HCT116 (cell line): ENCODE measurements around the gene CACNA1E. TPM values are rescaled to one million over a fixed set of nuclear protein-coding genes. Genes with fewer than 3 reads are reported as not detected.

ENCODE experiments used
- ATAC-seq: fragments of 200-7000 bp; cut with Tn5 transposase; 2 replicates; pipeline ENCODE4 v1.9.1; 2020; ENCODE audit warnings: mild to moderate bottlenecking, moderate library complexity
- BruUV-seq: library from RNA; stranded (reverse); fragments of 400-500 nt; replicated peaks from 2 replicates; lab custom pipeline; 2021; lab: Mats Ljungman, UMichigan
- CTCF ChIA-PET: fragments of 300-600 bp; sonication (Branson Sonifier 250); formaldehyde crosslinking; loops from one replicate; lab custom pipeline; 2021; ENCODE audit warnings: antibody characterized with exemption; lab: Charles Lee
- POLR2A ChIA-PET: fragments of 300-600, 350-600 bp; sonication (Branson Sonifier 250); formaldehyde crosslinking; loops from one replicate; lab custom pipeline; 2021; ENCODE audit warnings: antibody characterized with exemption; lab: Charles Lee
- RAD21 ChIA-PET, 2 experiments: fragments of 300-600 bp; sonication (Branson Sonifier 250); formaldehyde crosslinking; loops; one replicate each; lab custom pipeline; 2023; ENCODE audit warnings: low total read pairs in 2 of 2; ENCODE audit not compliant: uncharacterized antibody in 2 of 2, unreplicated experiment in 2 of 2, low non-redundant PET in 1 of 2; lab: Charles Lee
- DNase-seq: peaks from one replicate; pipeline ENCODE4 v3.0.0-alpha.2; 2010; ENCODE audit warnings: low read depth, low spot score
- H2AFZ ChIP-seq: fragments of 200-600 bp; shearing (Covaris generic), sonication (generic); 2 replicates; pipeline ENCODE4 v1.6.1; 2017; ENCODE audit warnings: low read depth, mixed run types, mixed read lengths, antibody characterized with exemption, low read length; ENCODE audit not compliant: poor library complexity, severe bottlenecking
- H3K27ac ChIP-seq: 2 replicates; pipeline ENCODE4 v1.5.1; 2012; ENCODE audit warnings: low read depth, low read length
- H3K27me3 ChIP-seq: fragments of 200-600 bp; sonication (generic); 2 replicates; pipeline ENCODE4 v1.6.1; 2016; ENCODE audit warnings: mixed run types, low read length, mixed read lengths; ENCODE audit not compliant: insufficient read depth
- H3K36me3 ChIP-seq, 2 experiments: fragments of 200-500 bp in 1 of 2; fragments of 200-600 bp in 1 of 2; sonication (Bioruptor generic) in 1 of 2; sonication (generic) in 1 of 2; 2 replicates each; pipeline versions ENCODE4 v1.5.1 to v1.6.1; 2014 to 2016; ENCODE audit warnings: low read length in 2 of 2, inconsistent platforms in 1 of 2, mixed read lengths in 1 of 2, mixed run types in 1 of 2; ENCODE audit not compliant: insufficient read depth in 2 of 2, control insufficient read depth in 1 of 2
- H3K4me1 ChIP-seq, 2 experiments: fragments of 200-600 bp in 1 of 2; sonication (generic) in 1 of 2; 2 replicates each; pipeline versions ENCODE4 v1.5.1 to v1.6.1; 2012 to 2017; ENCODE audit warnings: low read length in 2 of 2, inconsistent platforms in 1 of 2, mild to moderate bottlenecking in 1 of 2, mixed read lengths in 1 of 2, mixed run types in 1 of 2, moderate library complexity in 1 of 2; ENCODE audit not compliant: insufficient read depth in 2 of 2, control insufficient read depth in 1 of 2
- H3K4me2 ChIP-seq: fragments of 200-600 bp; sonication (generic); 2 replicates; pipeline ENCODE4 v1.6.1; 2017; ENCODE audit warnings: mixed run types, low read length, mixed read lengths
- H3K4me3 ChIP-seq, 2 experiments: fragments of 200-600 bp in 1 of 2; sonication (generic) in 1 of 2; replicated peaks in 1 of 2; 2 replicates each; pipeline ENCODE4 v1.5.1; 2011 to 2016; ENCODE audit warnings: low read length in 2 of 2, control low read depth in 1 of 2, low read depth in 1 of 2, mild to moderate bottlenecking in 1 of 2, mixed read lengths in 1 of 2, mixed run types in 1 of 2
- H3K79me2 ChIP-seq: fragments of 200-600 bp; sonication (generic); 2 replicates; pipeline ENCODE4 v1.6.1; 2017; ENCODE audit warnings: mild to moderate bottlenecking, mixed run types, low read length, moderate library complexity, mixed read lengths; ENCODE audit not compliant: insufficient read depth
- H3K9ac ChIP-seq: fragments of 200-600 bp; sonication (generic); 2 replicates; pipeline ENCODE4 v1.6.1; 2016; ENCODE audit warnings: low read length, mixed read lengths
- H3K9me2 ChIP-seq: fragments of 200-600 bp; sonication (generic), shearing (Covaris generic); 2 replicates; pipeline ENCODE4 v1.6.1; 2017; ENCODE audit warnings: mixed run types, mild to moderate bottlenecking, moderate library complexity; ENCODE audit not compliant: insufficient read depth
- H3K9me3 ChIP-seq, 2 experiments: fragments of 200-500 bp in 1 of 2; fragments of 200-600 bp in 1 of 2; sonication (Bioruptor generic) in 1 of 2; sonication (generic) in 1 of 2; 2 replicates each; pipeline ENCODE4 v1.6.1; 2014 to 2017; ENCODE audit warnings: low read length in 2 of 2, mixed read lengths in 2 of 2, inconsistent platforms in 1 of 2, low read depth in 1 of 2, mild to moderate bottlenecking in 1 of 2, mixed run types in 1 of 2, moderate library complexity in 1 of 2; ENCODE audit not compliant: control insufficient read depth in 1 of 2, insufficient read depth in 1 of 2
- H4K20me1 ChIP-seq: fragments of 200-600 bp; sonication (generic), shearing (Covaris generic); 2 replicates; pipeline ENCODE4 v1.6.1; 2017; ENCODE audit warnings: mixed run types, mild to moderate bottlenecking, moderate library complexity; ENCODE audit not compliant: insufficient read depth
- CEBPB ChIP-seq: IDR thresholded peaks from 2 replicates; pipeline ENCODE4 v1.6.1; 2012; ENCODE audit warnings: low read depth
- FOSL1 ChIP-seq: IDR thresholded peaks from 2 replicates; pipeline ENCODE4 v1.6.1; 2012; ENCODE audit warnings: low read depth
- RAD21 ChIP-seq: IDR thresholded peaks from 2 replicates; pipeline ENCODE4 v1.6.1; 2012; ENCODE audit warnings: low read depth, mild to moderate bottlenecking
- SRF ChIP-seq: IDR thresholded peaks from 2 replicates; pipeline ENCODE4 v1.6.1; 2012; ENCODE audit warnings: low read depth
- TCF7L2 ChIP-seq: IDR thresholded peaks from 2 replicates; pipeline ENCODE4 v1.7.0; 2011; ENCODE audit warnings: borderline replicate concordance, inconsistent platforms; ENCODE audit not compliant: insufficient read depth, insufficient read length; ENCODE audit errors: extremely low read depth
- YY1 ChIP-seq: IDR thresholded peaks from 2 replicates; pipeline ENCODE4 v1.6.1; 2011; ENCODE audit warnings: low read length, low read depth, moderate library complexity, mild to moderate bottlenecking; ENCODE audit not compliant: insufficient replicate concordance; ENCODE audit errors: extremely low read depth
- intact Hi-C: fragments of 100-400 bp; cut with micrococcal nuclease; formaldehyde crosslinking; loops from 2 replicates; pipeline ENCODE4 v1.10.0; 2022
- total RNA-seq: library from RNA; stranded (reverse); gene quantifications from one replicate; pipeline ENCODE4 v1.2.1, GENCODE V29; 2021; ENCODE audit not compliant: unreplicated experiment
- TF ChIP-seq, protein P1 (sequence below), 3 experiments: fragments of 200-600 bp in 1 of 3; sonication (generic) in 1 of 3; IDR thresholded peaks in 2 of 3; conservative IDR thresholded peaks in 1 of 3; 2 replicates each; pipeline ENCODE4 v1.5.1; 2012 to 2017; ENCODE audit warnings: low read depth in 2 of 3, low read length in 2 of 3, antibody characterized with exemption in 1 of 3, borderline replicate concordance in 1 of 3, control low read depth in 1 of 3, mild to moderate bottlenecking in 1 of 3, mixed read lengths in 1 of 3, mixed run types in 1 of 3, moderate library complexity in 1 of 3; ENCODE audit not compliant: insufficient read depth in 1 of 3

The CACNA1E gene
- total RNA-seq, 1 experiment from 2014 or later = 0.02 TPM

DNA sequence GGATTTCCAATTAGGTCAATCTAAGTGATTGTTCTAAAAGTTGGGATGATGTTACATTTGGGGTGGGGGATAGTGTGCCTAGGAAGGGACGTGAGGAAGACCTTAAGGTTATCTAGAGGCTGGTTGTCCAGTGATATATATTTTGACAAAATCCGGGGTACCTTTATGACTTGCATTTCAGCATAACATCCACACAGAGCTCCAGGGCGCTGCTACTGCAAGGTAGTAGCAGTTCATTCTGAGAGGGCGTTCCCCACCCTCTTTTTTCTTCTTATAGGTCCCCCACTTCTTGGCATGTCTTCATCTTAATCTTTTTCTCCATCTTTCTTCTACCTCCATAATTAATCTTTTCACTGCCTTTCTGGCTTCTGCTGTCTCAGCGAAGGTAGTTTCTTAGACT is 161.9 kb downstream of the CACNA1E start:
- Histone ChIP-seq H2AFZ (no peak overlapping the region), H3K9me2 (no peaks in the 10 kb centered on the region), H3K4me3 (no peak overlapping the region), H3K27me3 (peaks cover 51% of the 10 kb centered on the region), H3K79me2 (no peaks in the 10 kb centered on the region), H3K27ac (no peak overlapping the region), H3K9me3 (no peaks in the 10 kb centered on the region), H4K20me1 (no peaks in the 10 kb centered on the region), H3K36me3 (no peaks in the 10 kb centered on the region), H3K9ac (no peak overlapping the region), H3K4me2 (no peak overlapping the region), H3K4me1 (peaks cover 0 to 5% of the 10 kb centered on the region in 2 experiments; a peak in 1 of 4 replicates)
- no TSS peak for BruUV-seq
- DNase-seq = no peak
- ATAC-seq = peak; percentile 69
- CTCF ChIA-PET = no interaction called here
- intact Hi-C loops = no loop called here
- no peak for TF ChIP-seq CEBPB
- TF ChIP-seq, protein P1, sequence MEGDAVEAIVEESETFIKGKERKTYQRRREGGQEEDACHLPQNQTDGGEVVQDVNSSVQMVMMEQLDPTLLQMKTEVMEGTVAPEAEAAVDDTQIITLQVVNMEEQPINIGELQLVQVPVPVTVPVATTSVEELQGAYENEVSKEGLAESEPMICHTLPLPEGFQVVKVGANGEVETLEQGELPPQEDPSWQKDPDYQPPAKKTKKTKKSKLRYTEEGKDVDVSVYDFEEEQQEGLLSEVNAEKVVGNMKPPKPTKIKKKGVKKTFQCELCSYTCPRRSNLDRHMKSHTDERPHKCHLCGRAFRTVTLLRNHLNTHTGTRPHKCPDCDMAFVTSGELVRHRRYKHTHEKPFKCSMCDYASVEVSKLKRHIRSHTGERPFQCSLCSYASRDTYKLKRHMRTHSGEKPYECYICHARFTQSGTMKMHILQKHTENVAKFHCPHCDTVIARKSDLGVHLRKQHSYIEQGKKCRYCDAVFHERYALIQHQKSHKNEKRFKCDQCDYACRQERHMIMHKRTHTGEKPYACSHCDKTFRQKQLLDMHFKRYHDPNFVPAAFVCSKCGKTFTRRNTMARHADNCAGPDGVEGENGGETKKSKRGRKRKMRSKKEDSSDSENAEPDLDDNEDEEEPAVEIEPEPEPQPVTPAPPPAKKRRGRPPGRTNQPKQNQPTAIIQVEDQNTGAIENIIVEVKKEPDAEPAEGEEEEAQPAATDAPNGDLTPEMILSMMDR (IDR thresholded peaks at IDR 0.05 in 2 of 3, conservative IDR thresholded peaks at IDR 0.05 in 1 of 3; ENCODE audit: borderline replicate concordance in 1 of 3, insufficient read depth in 1 of 3, low read depth in 2 of 3, low read length in 2 of 3) = 0 out of 6 replicates have a peak, but pooled peaks of 2 of the 3 experiments have one; percentile 5 to 30
- RAD21 ChIA-PET = no interaction called here
- POLR2A ChIA-PET = no interaction called here

DNA sequence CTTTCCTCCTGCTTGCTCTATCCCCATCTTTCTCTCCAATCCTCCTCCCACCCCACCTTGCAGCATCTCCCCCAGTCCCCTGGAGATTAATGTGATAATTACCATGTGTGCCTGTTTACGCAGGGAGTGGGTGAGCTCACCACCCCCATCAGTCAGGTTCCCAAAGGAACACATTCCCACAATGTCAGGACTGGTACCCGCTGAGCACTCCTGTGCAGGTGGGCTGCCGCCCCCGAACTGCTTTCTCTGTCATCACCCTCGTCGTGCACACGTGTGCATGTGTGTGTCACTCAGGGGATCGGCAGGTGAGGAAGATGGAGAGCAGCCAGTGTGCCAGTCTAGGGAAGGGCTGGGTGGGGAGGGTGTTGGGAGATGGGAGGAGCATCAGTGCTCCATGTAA is 163.4 kb downstream of the CACNA1E start:
- no peak overlapping the region for H3K4me3 ChIP-seq
- ChIA-PET POLR2A (no interaction called here), RAD21 (no interaction called here), CTCF (no interaction called here)
- TF ChIP-seq SRF = no peak
- no peak for TF ChIP-seq RAD21
- TF ChIP-seq TCF7L2 = no peak
- TF ChIP-seq FOSL1 = no peak
- no peak for TF ChIP-seq YY1
- ATAC-seq = no peak
- H4K20me1 ChIP-seq = no peaks in the 10 kb centered on the region
- peaks cover 45% of the 10 kb centered on the region; the same call in 1 of the 2 replicates for H3K27me3 ChIP-seq
- peaks cover 0 to 5% of the 10 kb centered on the region in 2 experiments; a peak in 1 of 4 replicates for H3K4me1 ChIP-seq
- H3K36me3 ChIP-seq = no peaks in the 10 kb centered on the region
- DNase-seq = no peak
- no TSS peak for BruUV-seq
- no peaks in the 10 kb centered on the region for H3K9me2 ChIP-seq
- H3K27ac ChIP-seq = no peak overlapping the region
- H3K4me2 ChIP-seq = no peak overlapping the region
- no peaks in the 10 kb centered on the region for H3K9me3 ChIP-seq
- no peak overlapping the region for H3K9ac ChIP-seq
- intact Hi-C loops = no loop called here
- H2AFZ ChIP-seq = no peak overlapping the region
- H3K79me2 ChIP-seq = no peaks in the 10 kb centered on the region
